ENCODE measurements around the gene G3BP2. TPM values are rescaled to one million over a fixed set of nuclear protein-coding genes. Genes with fewer than 3 reads are reported as not detected.

G3BP2 gene
- total and polyA plus RNA-seq, 4 donors = 15.7 to 81.6 (median 55.1) TPM

DNA sequence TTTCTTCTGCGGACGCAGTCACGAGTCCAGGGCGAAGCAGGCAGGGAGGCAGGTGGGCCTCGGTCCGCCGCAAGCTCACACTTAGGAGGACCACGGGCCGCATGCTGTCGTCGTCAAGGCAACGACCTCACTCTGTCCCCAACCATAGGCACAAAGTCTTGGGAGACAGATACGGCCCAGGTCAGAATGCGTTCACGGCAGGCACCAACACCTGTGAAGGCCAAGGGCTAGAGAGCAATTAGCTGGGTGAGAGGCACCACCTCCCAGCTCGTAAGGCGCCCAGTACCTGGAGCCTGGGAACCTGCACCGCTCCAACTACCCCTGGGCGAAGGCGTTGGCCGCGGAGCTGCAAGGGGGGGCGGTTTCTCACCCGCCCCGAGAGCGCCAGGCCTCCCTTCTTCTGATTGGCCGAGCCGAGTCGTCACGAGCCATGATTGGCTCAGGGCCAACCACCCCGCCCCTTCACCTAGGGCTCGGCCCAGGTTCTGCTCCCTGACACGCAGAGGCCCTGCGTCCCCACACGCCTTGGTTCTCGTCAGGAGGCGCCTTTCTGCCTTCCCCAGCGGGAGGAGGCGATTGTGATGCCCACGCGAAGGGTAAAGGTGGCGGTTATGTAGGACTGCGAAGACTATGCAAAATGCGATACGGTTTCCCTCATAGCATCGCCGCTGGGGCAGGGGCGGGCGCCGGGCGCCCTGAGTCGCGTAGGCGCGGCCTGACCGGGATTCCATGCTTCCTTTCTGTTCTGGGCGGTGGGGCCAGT is 42.9 kb downstream of the G3BP2 start, which contains the start of gene CDKL2:
Gene CDKL2, minus strand, starts transcription at position 355 of the 763 bp plus-strand sequence. CDS start 4,540 bp downstream, outside the sequence.
- H3K4me1 ChIP-seq (ENCODE audit: control insufficient read depth in 4 of 4, insufficient read depth in 4 of 4, low read length in 3 of 4) = peaks cover 2 to 8% (median 5%) of the 10 kb centered on the region in 4 donors
- 11% methylated on average over 57 of the region's 57 CpGs for WGBS
- H3K4me3 ChIP-seq (ENCODE audit: low read depth in 1 of 3, low read length in 3 of 3) = peak within 1 kb of the TSS; percentile 22 to 67 (median 35)
- TF ChIP-seq NR2F2 (IDR thresholded peaks at IDR 0.05) (no peak), SP1 (IDR thresholded peaks at IDR 0.05) (peak; percentile 41), RXRA (IDR thresholded peaks at IDR 0.05) (no peak)
- no peak within 1 kb of the TSS for H3K9ac ChIP-seq (ENCODE audit: low read depth in 1 of 2, low read length in 2 of 2)
- no peaks in the 10 kb centered on the region for H3K36me3 ChIP-seq (ENCODE audit: control insufficient read depth in 4 of 4, insufficient read depth in 3 of 4, low read depth in 1 of 4, low read length in 3 of 4)
- no peaks in the 10 kb centered on the region for H3K9me3 ChIP-seq (ENCODE audit: control insufficient read depth in 4 of 4, low read length in 3 of 4)
- no peaks in the 10 kb centered on the region for H3K27me3 ChIP-seq (ENCODE audit: control insufficient read depth in 4 of 4, insufficient read depth in 4 of 4, low read length in 3 of 4)
- peak; percentile 96 for DNase-seq (ENCODE audit: low spot score)
- H3K27ac ChIP-seq (ENCODE audit: low read depth in 1 of 2, low read length in 2 of 2) = no peak within 1 kb of the TSS

DNA sequence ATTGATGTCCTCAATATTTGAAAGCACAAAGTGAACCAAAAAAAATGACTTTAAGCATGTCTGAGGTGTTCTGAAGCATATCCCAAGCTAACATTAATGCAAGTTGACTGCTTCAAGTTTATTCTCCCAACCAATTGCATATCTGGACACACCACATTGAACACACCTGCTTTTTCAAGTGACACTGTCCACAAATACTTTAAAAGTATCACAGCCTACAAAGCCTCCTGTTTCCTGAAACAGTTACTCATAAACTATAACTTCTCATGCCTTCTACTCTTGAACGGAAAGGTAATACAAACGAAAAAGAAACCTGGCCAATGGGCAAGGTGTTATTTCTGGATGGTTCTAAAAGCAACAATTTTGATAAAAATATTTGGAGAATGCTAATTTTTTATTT is 44.0 kb downstream of the G3BP2 start:
- no peaks in the 10 kb centered on the region for H3K36me3 ChIP-seq (ENCODE audit: control insufficient read depth in 4 of 4, insufficient read depth in 3 of 4, low read depth in 1 of 4, low read length in 3 of 4)
- H3K4me1 ChIP-seq (ENCODE audit: control insufficient read depth in 4 of 4, insufficient read depth in 4 of 4, low read length in 3 of 4) = peaks cover 2 to 8% (median 5%) of the 10 kb centered on the region in 4 donors
- TF ChIP-seq RAD21 (IDR thresholded peaks at IDR 0.05) (no peak), RXRA (IDR thresholded peaks at IDR 0.05) (no peak), SP1 (IDR thresholded peaks at IDR 0.05) (no peak), TAF1 (conservative IDR thresholded peaks at IDR 0.05) (no peak)
- no peak overlapping the region for H3K4me3 ChIP-seq (ENCODE audit: low read depth in 1 of 3, low read length in 3 of 3)
- no peak for DNase-seq (ENCODE audit: low spot score)
- WGBS = 70% methylated on average over 2 of the region's 2 CpGs
- H3K9me3 ChIP-seq (ENCODE audit: control insufficient read depth in 4 of 4, low read length in 3 of 4) = no peaks in the 10 kb centered on the region
- no peak overlapping the region for H3K27ac ChIP-seq (ENCODE audit: low read depth in 1 of 2, low read length in 2 of 2)
- no peak overlapping the region for H3K9ac ChIP-seq (ENCODE audit: low read depth in 1 of 2, low read length in 2 of 2)
- no peaks in the 10 kb centered on the region for H3K27me3 ChIP-seq (ENCODE audit: control insufficient read depth in 4 of 4, insufficient read depth in 4 of 4, low read length in 3 of 4)

DNA sequence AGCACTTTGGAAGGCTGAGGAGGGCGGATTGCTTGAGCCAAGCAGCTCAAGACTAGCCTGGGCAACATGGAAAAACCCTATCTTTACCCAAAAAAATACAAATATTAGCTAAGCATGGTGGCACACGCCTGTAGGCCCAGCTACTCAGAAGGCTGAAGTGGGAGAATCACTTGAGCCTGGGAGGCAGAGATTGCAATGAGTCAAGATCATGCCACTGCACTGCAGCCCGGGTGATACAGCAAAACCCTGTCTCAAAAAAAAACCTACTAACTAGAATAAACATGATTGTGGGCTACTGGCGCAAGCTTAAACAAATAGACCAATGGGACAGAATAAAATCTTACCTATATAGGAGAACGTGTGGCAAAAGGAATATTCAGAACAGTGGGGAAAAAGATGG is 50.2 kb downstream of the G3BP2 start:
- 92% methylated on average over 5 of the region's 5 CpGs for WGBS
- no peak for DNase-seq (ENCODE audit: low spot score)
- H3K27me3 ChIP-seq (ENCODE audit: control insufficient read depth in 4 of 4, insufficient read depth in 4 of 4, low read length in 3 of 4) = no peaks in the 10 kb centered on the region
- no peak overlapping the region for H3K9ac ChIP-seq (ENCODE audit: low read depth in 1 of 2, low read length in 2 of 2)
- H3K4me3 ChIP-seq (ENCODE audit: low read depth in 1 of 3, low read length in 3 of 3) = no peak overlapping the region
- no peak for TF ChIP-seq GABPA (IDR thresholded peaks at IDR 0.05 in 1 of 2, conservative IDR thresholded peaks at IDR 0.05 in 1 of 2)
- no peak for TF ChIP-seq FOXA2 (IDR thresholded peaks at IDR 0.05)
- no peak for TF ChIP-seq SP1 (IDR thresholded peaks at IDR 0.05)
- no peak for TF ChIP-seq JUND (IDR thresholded peaks at IDR 0.05)
- TF ChIP-seq, protein P1, sequence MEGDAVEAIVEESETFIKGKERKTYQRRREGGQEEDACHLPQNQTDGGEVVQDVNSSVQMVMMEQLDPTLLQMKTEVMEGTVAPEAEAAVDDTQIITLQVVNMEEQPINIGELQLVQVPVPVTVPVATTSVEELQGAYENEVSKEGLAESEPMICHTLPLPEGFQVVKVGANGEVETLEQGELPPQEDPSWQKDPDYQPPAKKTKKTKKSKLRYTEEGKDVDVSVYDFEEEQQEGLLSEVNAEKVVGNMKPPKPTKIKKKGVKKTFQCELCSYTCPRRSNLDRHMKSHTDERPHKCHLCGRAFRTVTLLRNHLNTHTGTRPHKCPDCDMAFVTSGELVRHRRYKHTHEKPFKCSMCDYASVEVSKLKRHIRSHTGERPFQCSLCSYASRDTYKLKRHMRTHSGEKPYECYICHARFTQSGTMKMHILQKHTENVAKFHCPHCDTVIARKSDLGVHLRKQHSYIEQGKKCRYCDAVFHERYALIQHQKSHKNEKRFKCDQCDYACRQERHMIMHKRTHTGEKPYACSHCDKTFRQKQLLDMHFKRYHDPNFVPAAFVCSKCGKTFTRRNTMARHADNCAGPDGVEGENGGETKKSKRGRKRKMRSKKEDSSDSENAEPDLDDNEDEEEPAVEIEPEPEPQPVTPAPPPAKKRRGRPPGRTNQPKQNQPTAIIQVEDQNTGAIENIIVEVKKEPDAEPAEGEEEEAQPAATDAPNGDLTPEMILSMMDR (IDR thresholded peaks at IDR 0.05; ENCODE audit: low read depth, low read length, missing input control) = no peak
- TF ChIP-seq, protein P2, sequence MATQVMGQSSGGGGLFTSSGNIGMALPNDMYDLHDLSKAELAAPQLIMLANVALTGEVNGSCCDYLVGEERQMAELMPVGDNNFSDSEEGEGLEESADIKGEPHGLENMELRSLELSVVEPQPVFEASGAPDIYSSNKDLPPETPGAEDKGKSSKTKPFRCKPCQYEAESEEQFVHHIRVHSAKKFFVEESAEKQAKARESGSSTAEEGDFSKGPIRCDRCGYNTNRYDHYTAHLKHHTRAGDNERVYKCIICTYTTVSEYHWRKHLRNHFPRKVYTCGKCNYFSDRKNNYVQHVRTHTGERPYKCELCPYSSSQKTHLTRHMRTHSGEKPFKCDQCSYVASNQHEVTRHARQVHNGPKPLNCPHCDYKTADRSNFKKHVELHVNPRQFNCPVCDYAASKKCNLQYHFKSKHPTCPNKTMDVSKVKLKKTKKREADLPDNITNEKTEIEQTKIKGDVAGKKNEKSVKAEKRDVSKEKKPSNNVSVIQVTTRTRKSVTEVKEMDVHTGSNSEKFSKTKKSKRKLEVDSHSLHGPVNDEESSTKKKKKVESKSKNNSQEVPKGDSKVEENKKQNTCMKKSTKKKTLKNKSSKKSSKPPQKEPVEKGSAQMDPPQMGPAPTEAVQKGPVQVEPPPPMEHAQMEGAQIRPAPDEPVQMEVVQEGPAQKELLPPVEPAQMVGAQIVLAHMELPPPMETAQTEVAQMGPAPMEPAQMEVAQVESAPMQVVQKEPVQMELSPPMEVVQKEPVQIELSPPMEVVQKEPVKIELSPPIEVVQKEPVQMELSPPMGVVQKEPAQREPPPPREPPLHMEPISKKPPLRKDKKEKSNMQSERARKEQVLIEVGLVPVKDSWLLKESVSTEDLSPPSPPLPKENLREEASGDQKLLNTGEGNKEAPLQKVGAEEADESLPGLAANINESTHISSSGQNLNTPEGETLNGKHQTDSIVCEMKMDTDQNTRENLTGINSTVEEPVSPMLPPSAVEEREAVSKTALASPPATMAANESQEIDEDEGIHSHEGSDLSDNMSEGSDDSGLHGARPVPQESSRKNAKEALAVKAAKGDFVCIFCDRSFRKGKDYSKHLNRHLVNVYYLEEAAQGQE (IDR thresholded peaks at IDR 0.05) = no peak
- TF ChIP-seq, protein P3, sequence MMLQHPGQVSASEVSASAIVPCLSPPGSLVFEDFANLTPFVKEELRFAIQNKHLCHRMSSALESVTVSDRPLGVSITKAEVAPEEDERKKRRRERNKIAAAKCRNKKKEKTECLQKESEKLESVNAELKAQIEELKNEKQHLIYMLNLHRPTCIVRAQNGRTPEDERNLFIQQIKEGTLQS (IDR thresholded peaks at IDR 0.05) = no peak
- no peak for TF ChIP-seq EGR1 (IDR thresholded peaks at IDR 0.05; ENCODE audit: low read depth in 2 of 2)
- no peaks in the 10 kb centered on the region for H3K36me3 ChIP-seq (ENCODE audit: control insufficient read depth in 4 of 4, insufficient read depth in 3 of 4, low read depth in 1 of 4, low read length in 3 of 4)
- no peaks in the 10 kb centered on the region for H3K9me3 ChIP-seq (ENCODE audit: control insufficient read depth in 4 of 4, low read length in 3 of 4)
- H3K4me1 ChIP-seq (ENCODE audit: control insufficient read depth in 4 of 4, insufficient read depth in 4 of 4, low read length in 3 of 4) = no peaks in the 10 kb centered on the region
- no peak overlapping the region for H3K27ac ChIP-seq (ENCODE audit: low read depth in 1 of 2, low read length in 2 of 2)
